ENCODE measurements around the gene CNOT1.
"Not testable (repeated sequence)": the region's sequence is repeated elsewhere in the genome, so short reads cannot be mapped to it uniquely, and the experiment has no call there.

CNOT1 gene

GRCh38 chr16:58500430-58501241 is 129.0 kb downstream of the CNOT1 start:
- no peak for FAIRE-seq

- peak; percentile 39 for FAIRE-seq
These were observed 129.8 kb downstream of the CNOT1 start, which contains the start of gene NDRG4 for GRCh38 chr16:58499615-58500351. Gene NDRG4, plus strand, starts transcription at chr16:58500143. Its CDS starts 106 bp downstream, at chr16:58500249.

GRCh38 chr16:58499092-58499511 is 130.5 kb downstream of the CNOT1 start:
- no peak for FAIRE-seq

GRCh38 chr16:58498341-58499091 is 131.1 kb downstream of the CNOT1 start:
- FAIRE-seq = no peak

GRCh38 chr16:58497935-58498334 is 131.7 kb downstream of the CNOT1 start:
- no peak for FAIRE-seq

- no peak for FAIRE-seq
These were observed 132.2 kb downstream of the CNOT1 start for GRCh38 chr16:58497468-58497867.

GRCh38 chr16:58495521-58496331 is 133.9 kb downstream of the CNOT1 start:
- no peak for FAIRE-seq

- FAIRE-seq = peak; percentile 67
These were observed 134.6 kb downstream of the CNOT1 start for GRCh38 chr16:58494981-58495520.

- no peak for FAIRE-seq
These were observed 135.7 kb downstream of the CNOT1 start for GRCh38 chr16:58493756-58494431.

GRCh38 chr16:58492735-58493134 is 136.9 kb downstream of the CNOT1 start:
- FAIRE-seq = no peak

GRCh38 chr16:58492066-58492465 is 137.6 kb downstream of the CNOT1 start:
- no peak for FAIRE-seq

GRCh38 chr16:58490539-58490938 is 139.1 kb downstream of the CNOT1 start:
- not testable (repeated sequence) for FAIRE-seq

GRCh38 chr16:58490065-58490464 is 139.6 kb downstream of the CNOT1 start:
- FAIRE-seq = no peak

GRCh38 chr16:58488531-58488930 is 141.1 kb downstream of the CNOT1 start:
- FAIRE-seq = no peak

- FAIRE-seq = no peak
These were observed 141.9 kb downstream of the CNOT1 start for GRCh38 chr16:58487566-58488351.

GRCh38 chr16:58485184-58485887 is 144.3 kb downstream of the CNOT1 start:
- FAIRE-seq = no peak

GRCh38 chr16:58481931-58482330 is 147.7 kb downstream of the CNOT1 start:
- no peak for FAIRE-seq

GRCh38 chr16:58481226-58481869 is 148.3 kb downstream of the CNOT1 start:
- FAIRE-seq = no peak

GRCh38 chr16:58478427-58478826 is 151.2 kb downstream of the CNOT1 start:
- no peak for FAIRE-seq

All from endometrium (tissue), 2 donors.